ENCODE results near the gene SLC35E3. TPM values are rescaled to one million over a fixed set of nuclear protein-coding genes. Genes with fewer than 3 reads are reported as not detected.

SLC35E3 gene
- total RNA-seq, 6 experiments from 2014 or later = 2.4 to 7.7 (median 6.7) TPM

GRCh38 chr12:68781728-68782127 lies 35.8 kb downstream of the SLC35E3 start:
- DNase-seq = no peak
- Histone ChIP-seq H3K27ac (no peak overlapping the region), H3K4me1 (peaks cover 0 to 15% (median 6%) of the 10 kb centered on the region in 4 donors), H3K27me3 (no peaks in the 10 kb centered on the region), H3K4me3 (no peak overlapping the region), H3K36me3 (no peaks in the 10 kb centered on the region), H3K9me3 (no peaks in the 10 kb centered on the region)
- ATAC-seq = no peak
- 88% methylated on average over 5 of the region's 6 CpGs for WGBS (ENCODE audit: insufficient coverage, low coverage, low lambda C conversion rate, missing lambda C conversion rate)
- no peak for TF ChIP-seq CTCF (IDR thresholded peaks at IDR 0.05)
- no peak for TF ChIP-seq POLR2A (IDR thresholded peaks at IDR 0.05)
- intact Hi-C loops (cut with DNase I) = no loop called here

- ATAC-seq (peak in 2 of 4 donors; percentile 2 to 11), DNase-seq (peak in 1 of 3 donors; percentile 45)
- H3K4me3 ChIP-seq = no peak overlapping the region
- TF ChIP-seq POLR2A (IDR thresholded peaks at IDR 0.05) = no peak
- TF ChIP-seq CTCF (IDR thresholded peaks at IDR 0.05) = no peak
- peaks cover 0 to 34% (median 17%) of the 10 kb centered on the region in 4 donors for H3K4me1 ChIP-seq
- intact Hi-C loops (cut with DNase I) = no loop called here
- no peaks in the 10 kb centered on the region for H3K9me3 ChIP-seq
- no peaks in the 10 kb centered on the region for H3K27me3 ChIP-seq
- 76% methylated on average over 8 of the region's 8 CpGs for whole genome bisulfite sequencing (ENCODE audit: insufficient coverage, low coverage, low lambda C conversion rate, missing lambda C conversion rate)
- no peak overlapping the region for H3K27ac ChIP-seq
- no peaks in the 10 kb centered on the region for H3K36me3 ChIP-seq
These were observed 38.0 kb downstream of the SLC35E3 start for GRCh38 chr12:68784015-68784414.

GRCh38 chr12:68785358-68785757 lies 39.4 kb downstream of the SLC35E3 start:
- H3K4me3 ChIP-seq = no peak overlapping the region
- H3K27ac ChIP-seq = peak overlapping the region in 2 of 3 donors; percentile 72 to 90
- peaks cover 0 to 37% (median 17%) of the 10 kb centered on the region in 4 donors for H3K4me1 ChIP-seq
- H3K9me3 ChIP-seq = no peaks in the 10 kb centered on the region
- WGBS (ENCODE audit: insufficient coverage, low coverage, low lambda C conversion rate, missing lambda C conversion rate) = 34% methylated on average over 2 of the region's 2 CpGs
- no peak for DNase-seq
- TF ChIP-seq POLR2A (IDR thresholded peaks at IDR 0.05) = peak; percentile 27
- TF ChIP-seq CTCF (IDR thresholded peaks at IDR 0.05) = no peak
- H3K27me3 ChIP-seq = no peaks in the 10 kb centered on the region
- ATAC-seq = peak in 1 of 4 donors; percentile 7
- intact Hi-C loops (cut with DNase I) = no loop called here
- no peaks in the 10 kb centered on the region for H3K36me3 ChIP-seq

- TF ChIP-seq CTCF (IDR thresholded peaks at IDR 0.05) (no peak), POLR2A (IDR thresholded peaks at IDR 0.05) (no peak)
- peak overlapping the region in 2 of 3 donors; percentile 72 to 90 for H3K27ac ChIP-seq
- WGBS (ENCODE audit: insufficient coverage, low coverage, low lambda C conversion rate, missing lambda C conversion rate) = 34% methylated on average over 5 of the region's 5 CpGs
- DNase-seq = no peak
- H3K9me3 ChIP-seq = no peaks in the 10 kb centered on the region
- peaks cover 0 to 37% (median 17%) of the 10 kb centered on the region in 4 donors for H3K4me1 ChIP-seq
- ATAC-seq = peak in 1 of 4 donors; percentile 16
- H3K4me3 ChIP-seq = no peak overlapping the region
- H3K27me3 ChIP-seq = no peaks in the 10 kb centered on the region
- intact Hi-C loops (cut with DNase I) = no loop called here
- no peaks in the 10 kb centered on the region for H3K36me3 ChIP-seq
These were observed 39.8 kb downstream of the SLC35E3 start for GRCh38 chr12:68785823-68786222.

GRCh38 chr12:68786929-68787328 lies 41.0 kb downstream of the SLC35E3 start:
- no peak for TF ChIP-seq POLR2A (IDR thresholded peaks at IDR 0.05)
- TF ChIP-seq CTCF (IDR thresholded peaks at IDR 0.05) = peak in 2 of 4 donors; percentile 27 to 31
- no peaks in the 10 kb centered on the region for H3K36me3 ChIP-seq
- intact Hi-C loops (cut with DNase I) = no loop called here
- WGBS (ENCODE audit: insufficient coverage, low coverage, low lambda C conversion rate, missing lambda C conversion rate) = 38% methylated on average over 2 of the region's 2 CpGs
- H3K9me3 ChIP-seq = no peaks in the 10 kb centered on the region
- H3K27me3 ChIP-seq = no peaks in the 10 kb centered on the region
- peaks cover 0 to 37% (median 17%) of the 10 kb centered on the region in 4 donors for H3K4me1 ChIP-seq
- ATAC-seq (peak in 3 of 4 donors; percentile 9 to 30 (median 19)), DNase-seq (no peak)
- H3K27ac ChIP-seq = peak overlapping the region; percentile 72 to 94 (median 90)
- H3K4me3 ChIP-seq = no peak overlapping the region

All from right lobe of liver (tissue), 6 donors.